GM19463 (cell line): ENCODE results near the gene RMP24.

Experiments used
- ATAC-seq: cut with Tn5 transposase; IDR thresholded peaks from one replicate; pipeline ENCODE4 v1.9.1; 2021; ENCODE audit warnings: mild to moderate bottlenecking, moderate library complexity; ENCODE audit not compliant: unreplicated experiment

RMP24 gene

DNA sequence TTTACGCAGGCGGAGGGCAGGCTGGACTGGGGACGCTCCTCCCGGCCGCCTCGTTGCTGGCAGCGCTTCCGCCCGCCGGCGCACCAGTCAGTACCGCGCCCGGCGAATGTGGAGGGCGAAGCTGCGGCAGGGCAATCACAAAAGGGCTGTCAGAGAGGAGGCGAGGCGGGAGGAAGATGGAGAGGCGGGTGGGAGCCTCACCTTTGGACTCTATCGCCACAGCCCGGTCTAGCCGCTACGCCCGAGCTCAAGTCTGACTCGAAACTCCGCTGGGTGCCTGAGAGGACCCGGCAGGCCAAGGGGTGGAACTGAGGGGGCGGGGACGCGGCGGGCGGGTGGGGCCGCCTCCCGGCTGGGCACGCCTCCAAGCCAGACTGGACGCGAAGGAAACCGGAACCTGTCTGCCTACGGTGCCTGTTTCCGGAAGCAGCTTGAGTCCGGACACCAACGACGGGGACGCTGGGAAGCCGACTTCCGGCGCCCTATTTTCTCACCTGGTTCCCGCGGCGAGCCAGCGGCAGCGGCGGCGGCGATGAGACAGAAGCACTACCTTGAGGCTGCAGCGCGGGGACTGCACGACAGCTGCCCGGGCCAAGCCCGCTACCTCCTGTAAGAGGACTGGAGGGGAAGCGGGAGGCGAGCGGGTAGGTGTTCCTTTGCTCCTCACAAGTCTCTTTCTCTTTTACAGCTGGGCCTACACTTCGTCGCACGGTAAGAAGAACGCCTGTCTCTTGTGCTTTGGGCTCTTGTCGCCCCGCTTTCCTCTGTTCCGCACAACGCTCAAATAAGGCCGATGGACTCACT is at the start of gene RMP24:
TSS of gene RMP24 (plus strand) at position 483 of the 804 bp plus-strand sequence.
- ATAC-seq, result peak; percentile 89

DNA sequence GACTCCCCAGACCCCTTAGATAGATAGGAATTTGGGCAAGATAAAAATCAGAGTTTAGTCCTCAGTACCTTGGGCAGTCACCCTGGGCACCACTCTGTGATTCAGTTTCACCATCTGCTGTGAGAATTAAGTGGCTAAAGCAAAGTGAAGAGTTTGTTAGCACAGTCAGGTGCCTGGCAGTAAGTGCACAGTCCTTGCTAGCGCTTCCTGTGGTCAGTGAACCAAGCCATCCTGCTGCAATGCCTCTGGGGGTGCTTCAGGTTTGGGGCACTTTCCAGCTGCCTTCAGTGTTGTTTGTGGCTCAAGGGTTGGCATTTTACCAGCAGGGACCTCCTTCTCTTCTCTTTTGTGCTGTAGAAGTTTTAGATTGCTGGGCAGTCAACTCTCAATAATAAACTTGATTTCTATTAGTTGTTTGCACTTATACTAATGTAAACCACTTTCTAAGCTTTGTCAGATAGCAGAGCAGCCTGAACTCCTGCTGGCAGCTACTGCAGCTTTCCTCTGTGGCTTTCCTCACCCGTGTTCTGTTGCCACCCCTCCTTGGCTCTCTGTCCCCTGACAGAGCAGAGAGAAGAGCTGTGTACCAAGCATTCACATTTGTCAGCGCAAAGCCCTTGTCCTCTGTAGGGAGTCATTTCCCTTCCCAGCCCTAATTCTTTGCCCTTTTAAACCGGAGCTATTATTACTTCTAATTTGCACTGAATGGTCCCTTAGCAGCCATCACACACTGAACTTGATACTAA is 48.4 kb upstream of the RMP24 start:
- ATAC-seq, result no peak

DNA sequence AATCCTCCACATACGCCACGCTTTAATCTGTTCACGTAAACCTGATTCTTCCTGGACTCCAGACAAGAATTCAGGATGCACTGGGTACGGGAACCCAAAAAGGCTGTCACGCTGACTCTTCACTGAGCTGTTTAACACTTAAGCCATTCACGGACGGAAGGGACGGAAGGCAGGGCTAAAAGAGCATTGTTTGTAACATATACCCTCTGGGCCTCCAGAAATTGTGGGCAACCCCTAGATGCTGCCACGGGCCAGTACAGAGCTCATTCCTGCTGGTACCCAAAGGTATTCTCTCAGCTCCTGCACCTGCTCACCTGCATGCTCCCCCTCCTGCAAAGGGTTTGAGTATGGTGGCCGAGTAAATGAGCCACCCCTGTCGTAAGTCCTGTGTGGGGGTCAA is 45.6 kb upstream of the RMP24 start:
- no peak for ATAC-seq

DNA sequence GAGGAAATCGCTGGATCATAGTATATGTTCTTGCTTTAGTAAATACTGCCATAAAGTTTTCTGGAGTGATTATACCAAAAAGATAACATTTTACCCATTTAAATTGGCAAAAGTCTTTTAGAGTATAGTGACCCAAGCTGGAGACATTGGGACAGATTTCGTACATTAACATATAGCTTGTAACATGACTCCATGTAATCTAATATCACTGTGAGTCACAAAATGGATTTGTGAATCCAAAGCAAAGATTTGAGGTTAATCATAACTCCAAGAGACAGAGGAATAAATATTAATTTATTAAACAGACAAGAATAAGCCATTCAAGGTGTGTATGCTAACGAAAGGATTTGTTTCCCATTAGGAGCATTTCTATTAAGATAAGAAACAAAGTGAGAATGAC is 45.0 kb upstream of the RMP24 start:
- ATAC-seq, result no peak

DNA sequence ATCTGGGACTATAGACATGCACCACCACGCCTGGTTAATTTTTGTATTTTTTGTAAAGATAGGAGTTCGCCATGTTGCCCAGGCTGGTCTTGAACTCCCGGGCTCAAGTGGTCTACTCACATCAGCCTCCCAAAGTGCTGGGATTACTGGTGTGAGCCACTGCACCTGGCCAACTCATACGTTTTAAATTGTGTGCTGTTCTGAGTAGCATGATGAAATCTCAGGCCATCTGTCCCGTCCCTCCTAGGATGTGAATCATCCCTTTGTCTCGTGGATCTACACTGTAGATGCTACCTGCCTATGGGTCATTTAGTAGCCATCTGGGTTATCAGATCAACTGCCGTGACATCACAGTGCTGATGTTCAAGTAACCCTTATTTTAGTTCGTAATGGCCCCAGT is 38.5 kb upstream of the RMP24 start:
- no peak for ATAC-seq

DNA sequence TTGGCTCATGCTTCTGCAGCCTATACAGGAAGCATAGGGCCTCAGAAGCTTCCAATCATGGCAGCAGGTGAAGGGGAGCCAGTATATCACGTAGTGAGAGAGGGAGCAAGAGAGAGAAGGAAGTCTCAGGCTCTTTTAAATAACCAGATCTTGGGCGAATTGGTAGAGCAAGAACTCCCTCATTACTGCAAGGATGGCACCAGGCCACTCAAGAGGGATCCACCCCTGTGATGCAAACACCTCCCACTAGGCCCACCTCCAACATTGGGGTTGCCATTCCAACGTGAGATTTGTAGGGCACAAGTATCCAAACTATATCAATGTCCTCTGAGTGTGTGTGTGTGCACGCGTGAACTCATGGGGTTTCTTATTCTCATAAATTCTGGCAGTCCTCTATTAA is 37.6 kb upstream of the RMP24 start:
- ATAC-seq, result no peak

DNA sequence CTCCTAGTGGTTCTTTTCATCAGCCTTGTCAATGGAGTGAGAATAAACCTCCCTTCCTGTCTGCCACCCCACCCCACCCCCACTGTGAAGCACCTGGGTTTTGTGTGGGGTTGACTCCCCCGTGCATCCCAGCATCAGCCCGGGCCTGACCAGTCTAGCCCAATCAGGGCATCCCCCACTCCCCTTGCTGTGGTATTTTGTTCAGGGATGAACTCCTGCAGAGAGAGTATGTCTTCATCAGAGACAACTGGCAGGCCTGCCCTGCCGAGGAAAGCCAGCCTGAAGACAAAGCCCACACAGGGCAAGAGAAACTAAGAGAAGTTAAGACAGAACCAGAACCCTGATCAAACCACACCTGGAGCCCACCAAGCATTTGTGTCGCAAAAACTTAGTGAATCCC is 36.7 kb upstream of the RMP24 start:
- ATAC-seq, result no peak

DNA sequence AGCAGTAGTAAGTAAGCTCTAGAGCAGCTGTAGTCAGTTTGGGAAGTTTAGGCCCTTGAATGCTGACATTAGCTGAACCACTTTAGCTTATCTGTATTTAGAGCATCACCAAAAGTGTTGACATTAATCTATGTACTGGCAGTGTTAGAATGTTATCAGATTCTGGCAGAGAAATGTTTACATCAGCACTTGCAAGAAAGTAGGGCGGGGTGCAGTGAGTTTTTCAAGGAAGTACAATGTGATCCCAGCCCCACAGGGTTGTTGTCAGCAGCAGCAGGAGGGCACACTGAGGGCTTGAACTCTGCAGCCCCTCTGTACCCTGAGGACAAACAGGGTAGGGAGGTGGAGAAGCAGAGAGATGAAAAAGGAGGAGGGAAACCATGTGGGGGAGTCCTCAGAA is 35.5 kb upstream of the RMP24 start:
- no peak for ATAC-seq

DNA sequence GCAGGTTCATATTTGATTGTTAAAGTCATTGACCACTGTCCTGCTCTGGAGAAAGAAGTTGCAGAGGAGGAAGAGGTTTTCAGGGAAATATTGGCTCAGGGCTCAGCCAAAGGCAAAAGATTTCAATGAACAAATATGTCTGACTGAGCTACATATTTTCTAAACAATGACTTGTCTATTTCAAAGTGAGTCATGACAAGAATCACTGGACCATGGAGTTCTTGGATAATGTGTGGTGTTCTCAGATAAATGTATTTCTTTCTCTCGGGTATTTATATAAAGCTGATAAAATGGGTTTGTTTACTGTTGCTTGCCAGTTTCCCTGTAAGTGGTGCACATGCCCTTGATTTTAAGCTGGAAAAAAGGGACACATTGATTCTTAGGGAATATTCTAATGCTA is 34.3 kb upstream of the RMP24 start:
- no peak for ATAC-seq

DNA sequence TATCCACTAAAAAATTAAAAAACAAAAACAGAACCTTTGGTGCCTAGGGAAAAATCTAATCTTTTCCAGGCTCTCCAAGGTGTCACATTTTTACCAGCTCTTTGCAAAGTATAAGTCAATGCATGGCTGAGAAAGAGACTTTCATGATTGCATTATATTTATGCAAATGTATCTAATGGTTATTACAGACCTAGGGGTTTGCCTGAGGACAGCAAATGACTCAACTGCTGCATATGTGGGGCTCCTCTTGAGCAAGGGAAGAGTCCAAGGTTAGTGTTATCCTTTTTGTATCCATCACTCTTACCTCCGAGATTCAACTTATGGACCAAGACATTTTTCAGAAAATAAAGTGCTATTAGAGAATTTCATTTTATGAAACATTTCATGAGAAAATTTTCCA is 33.9 kb upstream of the RMP24 start:
- no peak for ATAC-seq

DNA sequence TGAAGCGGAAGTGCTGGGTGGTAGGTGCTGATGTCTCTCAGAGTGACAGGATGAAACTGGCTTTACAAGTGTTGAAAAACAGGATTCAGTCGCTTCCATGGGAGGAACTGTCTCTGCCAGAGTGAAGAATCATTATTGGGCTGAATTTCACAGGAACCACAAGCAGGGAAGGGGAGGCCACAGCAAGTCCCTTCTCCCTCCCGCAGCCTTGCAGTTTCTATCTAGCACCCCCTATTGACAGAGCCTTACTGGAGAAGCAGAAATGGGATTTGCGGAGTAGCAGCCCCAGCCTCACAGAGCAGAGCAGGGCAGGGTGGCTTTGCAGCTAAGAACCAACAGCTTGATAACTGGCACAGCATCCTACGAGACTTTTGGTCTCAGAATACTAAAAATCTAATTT is 33.3 kb upstream of the RMP24 start:
- no peak for ATAC-seq

DNA sequence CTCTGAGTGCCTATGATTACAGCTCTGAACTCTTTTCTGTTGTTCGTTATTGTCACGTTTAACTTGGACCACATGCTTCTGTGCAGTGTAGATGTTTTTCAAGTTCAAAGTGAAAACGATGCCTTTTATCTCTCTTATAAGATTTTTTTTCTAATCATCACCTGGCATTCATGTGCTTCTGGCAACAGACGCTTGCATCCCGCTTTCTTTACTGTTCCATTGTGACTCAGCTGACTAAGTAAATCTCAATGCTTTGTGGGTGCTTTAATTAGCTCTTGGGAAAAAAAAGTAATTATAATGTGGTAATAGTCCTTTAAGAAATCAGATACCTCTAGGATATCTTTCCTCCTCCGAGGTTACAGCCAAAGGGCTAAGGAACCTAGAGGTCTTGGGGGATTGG is 31.2 kb upstream of the RMP24 start:
- ATAC-seq, result no peak

DNA sequence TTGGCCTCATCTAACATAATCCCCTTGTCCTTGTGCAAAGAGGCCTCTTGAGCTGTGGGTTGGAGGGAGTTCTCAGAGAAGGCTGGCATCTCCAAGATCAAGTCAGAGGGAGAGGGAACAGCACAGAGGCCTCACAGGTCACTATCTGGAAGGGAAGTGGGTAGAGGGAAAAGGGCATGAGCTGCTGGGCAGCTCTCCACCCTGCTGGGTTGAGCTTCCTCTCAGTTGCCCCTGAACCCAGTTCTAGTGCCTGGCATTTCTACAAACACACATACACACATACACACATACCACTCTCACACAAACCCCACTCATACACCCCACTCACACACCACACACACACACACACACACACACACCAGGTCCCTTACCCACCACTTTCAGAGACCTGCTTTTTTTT is 30.3 kb upstream of the RMP24 start:
- no peak for ATAC-seq

DNA sequence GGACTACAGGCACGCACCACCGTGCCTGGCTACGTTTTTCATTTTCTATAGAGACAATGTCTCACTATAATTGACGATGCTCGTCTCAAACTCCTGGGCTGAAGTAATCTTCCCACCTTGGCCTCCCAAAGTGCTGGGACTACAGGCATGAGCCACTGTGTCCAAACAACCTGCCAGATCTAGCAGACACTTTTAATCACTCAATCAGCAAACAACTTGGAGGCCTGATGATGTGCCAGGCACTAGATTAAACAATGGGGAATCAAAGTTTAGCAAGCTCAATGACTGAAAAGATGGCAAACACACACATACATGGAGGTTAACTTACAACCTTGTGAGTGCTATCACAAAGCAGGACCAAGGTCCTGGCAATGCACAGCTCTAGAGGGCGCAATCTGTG is 29.8 kb upstream of the RMP24 start:
- ATAC-seq, result no peak

DNA sequence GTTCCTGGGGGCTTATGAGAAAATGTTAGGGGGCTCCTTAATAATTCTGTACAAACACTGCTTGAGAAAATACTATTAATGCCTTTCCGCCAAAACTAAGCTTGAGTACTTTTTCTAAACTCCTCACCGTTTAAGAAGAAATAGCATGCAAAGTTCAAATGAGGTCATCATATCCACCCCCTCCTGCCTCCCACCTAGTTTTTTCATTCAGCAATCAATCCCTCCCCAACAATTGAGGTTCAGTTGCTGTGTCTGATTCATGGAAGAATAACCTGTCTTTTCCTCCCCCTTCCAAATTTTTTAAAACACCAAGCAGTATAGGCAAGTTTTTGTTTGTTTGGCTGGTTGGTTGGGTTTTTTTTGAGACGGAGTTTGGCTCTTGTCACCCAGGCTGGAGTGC is 24.4 kb upstream of the RMP24 start:
- ATAC-seq, result no peak

DNA sequence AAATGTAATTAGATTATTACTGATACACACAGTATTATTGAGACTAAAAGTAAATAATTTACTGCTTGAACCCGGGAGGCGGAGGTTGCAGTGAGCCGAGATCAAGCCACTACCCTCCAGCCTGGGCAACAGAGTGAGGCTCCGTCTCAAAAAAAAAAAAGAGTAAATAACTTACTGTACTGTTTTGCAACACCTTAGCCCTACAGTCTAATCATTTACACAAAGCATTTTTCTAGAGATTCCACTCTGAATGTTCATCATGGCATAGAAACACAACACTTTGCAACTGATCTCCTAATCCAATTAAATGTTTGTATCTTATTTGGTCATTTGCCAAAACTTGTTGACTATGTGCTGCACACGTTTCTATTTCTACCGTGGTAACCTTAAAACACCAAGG is 23.4 kb upstream of the RMP24 start:
- ATAC-seq, result no peak

DNA sequence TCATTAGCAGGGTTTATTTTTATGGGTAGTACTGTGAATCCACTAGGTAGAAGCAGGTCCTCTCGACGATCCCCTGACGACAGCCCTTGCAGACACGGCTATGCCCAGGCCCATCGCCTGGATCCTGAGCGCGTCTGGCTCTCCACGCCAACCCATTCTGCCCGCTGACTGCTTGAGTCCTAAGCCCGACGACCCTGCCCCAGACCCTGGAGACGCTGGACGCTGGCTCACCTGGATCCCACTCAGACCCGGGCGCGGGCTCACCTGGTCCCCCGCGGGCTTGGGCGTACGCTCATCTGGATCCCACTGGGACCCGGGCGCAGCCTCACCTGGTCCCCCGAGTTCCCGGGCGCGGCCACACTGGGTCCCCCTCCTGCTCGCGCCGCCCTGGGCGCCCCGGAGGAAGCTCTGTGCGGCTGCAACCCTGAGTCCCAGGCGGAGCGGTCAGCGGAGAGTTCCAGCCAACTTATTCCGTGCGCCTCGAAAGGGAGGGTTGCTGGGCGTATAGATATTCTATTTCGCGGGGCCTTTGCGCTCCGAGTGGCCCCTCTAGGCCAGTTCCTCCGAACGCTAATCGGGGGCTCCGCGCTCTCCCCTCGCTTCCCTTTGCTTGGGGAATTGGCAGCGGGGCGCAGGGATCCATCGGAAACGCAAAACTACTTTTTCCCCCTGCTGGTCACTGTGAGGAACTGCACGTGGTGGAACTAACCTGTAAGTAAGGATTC is 22.4 kb upstream of the RMP24 start:
- peak; percentile 59 for ATAC-seq

DNA sequence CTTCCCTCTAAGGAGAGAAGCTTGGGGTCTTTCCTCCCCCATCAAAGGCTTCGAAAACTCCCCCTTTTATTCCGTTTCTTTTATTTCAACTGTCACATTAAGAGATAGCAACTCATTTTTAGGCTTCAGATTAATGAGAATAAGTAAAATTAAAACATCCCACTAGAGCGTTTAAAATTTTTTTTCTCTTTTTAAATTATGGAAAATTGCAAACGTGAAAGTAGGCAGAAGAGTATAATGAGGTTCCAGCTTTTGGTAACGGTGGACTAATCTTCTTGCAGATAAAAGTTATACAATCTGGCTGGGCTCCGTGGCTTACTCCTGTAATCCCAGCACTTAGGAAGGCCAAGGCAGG is 21.9 kb upstream of the RMP24 start:
- ATAC-seq, result no peak

DNA sequence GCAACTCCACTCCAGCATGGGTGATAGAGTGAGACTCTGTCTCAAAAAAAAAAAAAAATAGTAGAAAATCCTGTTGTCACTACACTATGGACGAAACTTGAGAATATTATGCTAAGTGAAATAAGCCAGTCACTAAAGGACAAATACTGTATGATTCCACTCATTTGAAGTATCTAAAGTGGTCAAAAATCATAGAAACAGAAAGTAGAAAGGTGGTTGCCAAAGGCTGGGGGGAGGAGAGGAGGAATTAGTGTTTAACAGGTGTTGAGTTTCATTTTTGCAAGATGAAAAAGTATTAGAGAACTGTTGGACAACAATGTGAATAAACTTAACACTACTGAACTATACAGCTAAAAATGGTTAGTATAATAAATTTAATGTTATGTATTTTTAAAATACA is 18.8 kb upstream of the RMP24 start:
- ATAC-seq, result peak; percentile 66

DNA sequence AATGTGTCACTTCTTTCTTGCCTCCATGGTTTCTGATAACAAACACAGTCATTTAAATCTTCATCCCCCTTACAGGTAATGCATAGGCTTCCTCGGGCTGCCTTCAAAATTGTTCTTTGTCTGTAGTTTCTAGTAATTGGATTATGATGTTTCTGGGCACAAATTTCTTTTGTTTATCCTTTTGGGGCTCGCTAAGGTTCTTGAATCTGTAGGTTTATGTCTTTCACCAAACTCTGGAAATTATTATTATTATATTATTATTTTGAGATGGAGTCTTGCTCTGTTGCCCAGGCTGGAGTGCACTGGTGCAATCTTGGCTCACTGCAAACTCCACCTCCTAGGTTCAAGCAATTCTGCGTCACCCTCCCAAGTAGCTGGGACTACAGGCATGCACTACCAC is 16.3 kb upstream of the RMP24 start:
- no peak for ATAC-seq

DNA sequence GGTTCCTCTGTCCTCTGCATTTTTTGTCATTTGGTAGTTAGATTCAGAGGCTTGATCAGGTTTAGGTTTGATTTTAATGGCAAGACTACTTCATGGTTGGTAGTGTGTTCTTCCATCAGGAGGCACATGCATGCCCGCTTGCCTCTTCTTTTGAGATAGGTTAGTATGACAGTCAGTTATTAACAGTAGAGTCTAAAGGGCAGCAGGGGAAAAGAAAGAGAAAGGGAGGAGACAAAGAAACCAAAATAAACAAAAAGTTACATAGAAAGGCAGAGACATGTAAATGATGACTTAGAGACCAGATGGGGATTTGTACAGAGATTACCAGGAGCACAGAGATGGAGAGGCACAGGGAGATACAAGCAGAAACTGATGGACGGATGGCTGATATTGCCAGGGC is 10.2 kb upstream of the RMP24 start:
- ATAC-seq, result no peak

DNA sequence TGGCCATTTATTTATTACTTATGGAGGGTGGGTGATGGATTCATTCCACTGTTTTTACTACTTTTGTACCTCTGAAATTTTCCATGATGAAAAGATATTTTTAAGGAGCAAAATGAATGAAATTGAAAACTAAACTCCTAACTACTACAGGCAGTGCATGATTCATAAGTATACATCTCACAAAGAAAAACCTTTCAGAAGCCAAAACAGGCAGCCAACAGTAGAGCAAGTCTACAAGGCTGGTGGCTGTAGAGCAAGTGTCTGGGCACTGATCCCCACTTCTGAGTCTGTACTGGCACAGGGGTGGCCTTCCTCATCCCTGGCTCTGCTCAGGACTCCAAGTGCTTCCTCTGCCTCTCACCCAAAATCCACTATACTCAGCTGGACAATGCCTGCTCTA is 8.2 kb upstream of the RMP24 start:
- ATAC-seq, result no peak
